Brain microvascular endothelial cell (primary cell): Measurements from ENCODE around the gene HECA.
A peak's percentile ranks its signal among the peaks of the same experiment; 100 is the strongest.

ENCODE experiments used
- DNase-seq: peaks from one replicate; pipeline ENCODE4 v3.0.0-alpha.2; 2020
- H3K27ac ChIP-seq: fragments of 250-450 bp; sonication (Bioruptor Pico); 2 replicates; pipeline ENCODE4 v1.5.1; 2020; ENCODE audit warnings: mild to moderate bottlenecking, moderate library complexity
- H3K27me3 ChIP-seq: fragments of 250-450 bp; sonication (Bioruptor Pico); replicated peaks from 2 replicates; pipeline ENCODE4 v1.5.1; 2020; ENCODE audit warnings: mild to moderate bottlenecking
- H3K36me3 ChIP-seq: fragments of 250-450 bp; sonication (Bioruptor Pico); replicated peaks from 2 replicates; pipeline ENCODE4 v1.5.1; 2020; ENCODE audit warnings: mild to moderate bottlenecking
- H3K4me3 ChIP-seq: 2 replicates; pipeline ENCODE4 v1.5.1; 2011; ENCODE audit warnings: low read depth, mild to moderate bottlenecking, control low read depth, low read length, moderate library complexity
- in situ Hi-C: cut with HindIII; loops from 2 replicates; pipeline ENCODE4 v1.10.0; 2017; ENCODE audit warnings: low sequenced_read_pairs, low pct_ligation_motif_present
- TF ChIP-seq, protein P1 (sequence below): IDR thresholded peaks from 2 replicates; pipeline ENCODE4 v1.5.1; 2011; ENCODE audit warnings: low read depth, mild to moderate bottlenecking, moderate library complexity, low read length, control low read depth, inconsistent platforms; ENCODE audit errors: missing control alignments

HECA gene

DNA sequence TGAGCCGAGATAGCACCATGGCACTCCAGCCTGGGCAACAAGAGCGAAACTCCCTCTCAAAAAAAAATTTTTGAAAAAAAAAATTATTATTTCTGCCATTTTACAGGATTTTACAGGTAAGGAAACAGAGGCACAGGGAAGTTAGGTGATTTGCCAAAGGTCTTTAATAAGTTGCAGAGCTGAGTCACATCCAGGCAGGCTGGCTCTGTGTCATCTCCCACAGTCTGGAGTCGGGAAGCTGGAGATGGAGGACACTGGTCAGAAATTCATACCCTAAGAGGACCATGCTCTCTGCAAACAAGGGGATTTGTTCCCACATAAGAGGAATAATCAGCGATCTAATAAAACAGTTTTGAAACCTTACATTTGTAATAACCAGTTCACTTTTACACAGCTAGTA lies 24.1 kb downstream of the HECA start:
- H3K36me3 ChIP-seq = no peaks in the 10 kb centered on the region
- no peak overlapping the region for H3K27ac ChIP-seq
- H3K27me3 ChIP-seq = no peaks in the 10 kb centered on the region
- no peak for DNase-seq
- TF ChIP-seq, protein P1, sequence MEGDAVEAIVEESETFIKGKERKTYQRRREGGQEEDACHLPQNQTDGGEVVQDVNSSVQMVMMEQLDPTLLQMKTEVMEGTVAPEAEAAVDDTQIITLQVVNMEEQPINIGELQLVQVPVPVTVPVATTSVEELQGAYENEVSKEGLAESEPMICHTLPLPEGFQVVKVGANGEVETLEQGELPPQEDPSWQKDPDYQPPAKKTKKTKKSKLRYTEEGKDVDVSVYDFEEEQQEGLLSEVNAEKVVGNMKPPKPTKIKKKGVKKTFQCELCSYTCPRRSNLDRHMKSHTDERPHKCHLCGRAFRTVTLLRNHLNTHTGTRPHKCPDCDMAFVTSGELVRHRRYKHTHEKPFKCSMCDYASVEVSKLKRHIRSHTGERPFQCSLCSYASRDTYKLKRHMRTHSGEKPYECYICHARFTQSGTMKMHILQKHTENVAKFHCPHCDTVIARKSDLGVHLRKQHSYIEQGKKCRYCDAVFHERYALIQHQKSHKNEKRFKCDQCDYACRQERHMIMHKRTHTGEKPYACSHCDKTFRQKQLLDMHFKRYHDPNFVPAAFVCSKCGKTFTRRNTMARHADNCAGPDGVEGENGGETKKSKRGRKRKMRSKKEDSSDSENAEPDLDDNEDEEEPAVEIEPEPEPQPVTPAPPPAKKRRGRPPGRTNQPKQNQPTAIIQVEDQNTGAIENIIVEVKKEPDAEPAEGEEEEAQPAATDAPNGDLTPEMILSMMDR = no peak
- in situ Hi-C loops = no loop called here
- H3K4me3 ChIP-seq = no peak overlapping the region

DNA sequence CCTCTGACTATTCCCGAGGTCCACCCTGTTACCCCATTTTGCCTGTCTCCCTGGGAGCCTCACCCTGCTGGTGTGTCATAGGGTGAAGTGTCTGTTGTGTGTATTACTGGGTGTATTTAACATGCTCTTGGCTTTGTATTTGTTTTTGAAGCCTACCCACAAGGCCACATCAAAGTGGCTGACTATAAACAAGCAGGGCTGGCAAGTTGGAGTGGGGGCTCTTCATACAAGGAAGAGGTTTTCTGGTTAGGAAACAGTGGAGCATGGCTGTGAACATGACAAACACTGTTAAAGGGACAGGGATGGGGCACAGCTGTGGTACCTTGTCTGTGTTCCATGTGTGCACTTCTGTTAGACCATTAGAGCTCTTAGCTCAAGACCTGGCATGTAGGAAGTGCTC lies 26.3 kb downstream of the HECA start:
- in situ Hi-C loops = no loop called here
- Histone ChIP-seq H3K4me3 (no peak overlapping the region), H3K27me3 (no peaks in the 10 kb centered on the region), H3K36me3 (no peaks in the 10 kb centered on the region), H3K27ac (no peak overlapping the region)
- DNase-seq = no peak
- TF ChIP-seq, protein P1 = no peak

DNA sequence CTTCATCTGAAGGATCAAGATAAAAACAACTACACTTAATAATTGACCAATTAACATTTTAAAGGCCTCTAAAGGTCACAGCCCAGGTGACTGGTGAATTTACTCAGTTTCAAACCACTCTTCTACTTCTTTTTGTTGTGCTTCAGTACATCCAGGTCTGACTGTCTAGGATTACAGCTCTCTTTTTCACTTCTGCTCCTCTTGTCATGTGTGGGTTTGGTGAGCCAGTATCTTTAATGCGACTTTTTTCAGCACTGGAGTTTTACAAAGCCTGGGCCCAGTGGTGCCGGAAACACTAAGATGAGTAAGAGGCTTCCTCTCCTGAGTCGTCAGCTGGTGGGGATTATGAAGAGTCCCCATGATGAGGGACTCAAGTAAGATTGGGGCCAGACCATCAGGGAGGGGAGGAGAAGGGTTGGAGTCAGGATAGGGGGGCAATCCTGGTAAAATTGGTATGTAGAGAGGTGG lies 27.0 kb downstream of the HECA start:
- no peak for DNase-seq
- Histone ChIP-seq H3K27me3 (no peaks in the 10 kb centered on the region), H3K27ac (no peak overlapping the region), H3K36me3 (no peaks in the 10 kb centered on the region), H3K4me3 (no peak overlapping the region)
- TF ChIP-seq, protein P1 = no peak
- in situ Hi-C loops = no loop called here

DNA sequence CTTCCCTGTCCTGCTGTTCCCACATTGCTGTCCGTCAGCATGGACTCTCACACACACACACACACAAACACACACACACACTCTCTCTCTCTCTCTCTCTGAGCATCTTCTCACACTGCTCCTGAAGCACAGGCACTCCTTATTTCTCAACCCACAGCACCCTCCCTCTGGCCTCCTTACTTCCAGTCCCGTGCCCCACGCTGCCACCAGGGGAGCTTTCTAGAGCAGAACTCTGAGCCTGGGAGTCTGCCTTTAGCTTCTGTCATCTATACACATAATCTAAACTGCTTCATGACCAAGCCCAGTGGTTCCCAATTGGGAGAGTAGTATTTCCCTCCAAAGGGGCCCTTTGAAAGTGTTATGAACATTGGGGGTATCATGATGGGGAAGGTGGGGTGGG lies 29.1 kb downstream of the HECA start:
- Histone ChIP-seq H3K36me3 (no peaks in the 10 kb centered on the region), H3K27ac (no peak overlapping the region)

DNA sequence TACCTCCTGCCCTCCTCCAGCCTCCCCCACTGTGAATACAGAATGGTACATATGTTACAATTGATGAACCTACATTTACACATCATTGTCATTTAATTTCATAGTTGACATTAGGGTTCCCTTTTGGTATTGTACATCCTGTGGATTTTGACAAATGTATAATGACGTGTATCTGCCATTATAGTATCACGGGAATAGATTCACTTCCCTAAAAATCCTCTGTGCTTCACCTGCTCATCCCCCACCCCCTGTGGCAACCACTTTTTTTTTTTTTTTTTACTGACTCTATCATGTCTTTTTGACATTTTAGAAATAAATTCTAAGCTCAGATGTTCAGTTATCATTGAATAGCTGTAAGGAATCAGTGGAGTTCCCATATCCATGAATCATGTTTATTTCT lies 30.4 kb downstream of the HECA start:
- in situ Hi-C loops = no loop called here
- DNase-seq = no peak
- H3K27ac ChIP-seq = no peak overlapping the region

More for the DNA sequence above, 29.1 kb downstream of the HECA start:
- no peak for DNase-seq
- TF ChIP-seq, protein P1 = peak; percentile 38
- H3K27me3 ChIP-seq = no peaks in the 10 kb centered on the region
- in situ Hi-C loops = no loop called here
- H3K4me3 ChIP-seq = no peak overlapping the region

More for the DNA sequence above, 30.4 kb downstream of the HECA start:
- Histone ChIP-seq H3K36me3 (no peaks in the 10 kb centered on the region), H3K27me3 (no peaks in the 10 kb centered on the region), H3K4me3 (no peak overlapping the region)
- TF ChIP-seq, protein P1 = no peak
